ENCODE results near the gene TMC7.

GRCh38 chr16:19075511-19075910, 91.8 kb downstream of the TMC7 start:
- TF ChIP-seq, protein P1, sequence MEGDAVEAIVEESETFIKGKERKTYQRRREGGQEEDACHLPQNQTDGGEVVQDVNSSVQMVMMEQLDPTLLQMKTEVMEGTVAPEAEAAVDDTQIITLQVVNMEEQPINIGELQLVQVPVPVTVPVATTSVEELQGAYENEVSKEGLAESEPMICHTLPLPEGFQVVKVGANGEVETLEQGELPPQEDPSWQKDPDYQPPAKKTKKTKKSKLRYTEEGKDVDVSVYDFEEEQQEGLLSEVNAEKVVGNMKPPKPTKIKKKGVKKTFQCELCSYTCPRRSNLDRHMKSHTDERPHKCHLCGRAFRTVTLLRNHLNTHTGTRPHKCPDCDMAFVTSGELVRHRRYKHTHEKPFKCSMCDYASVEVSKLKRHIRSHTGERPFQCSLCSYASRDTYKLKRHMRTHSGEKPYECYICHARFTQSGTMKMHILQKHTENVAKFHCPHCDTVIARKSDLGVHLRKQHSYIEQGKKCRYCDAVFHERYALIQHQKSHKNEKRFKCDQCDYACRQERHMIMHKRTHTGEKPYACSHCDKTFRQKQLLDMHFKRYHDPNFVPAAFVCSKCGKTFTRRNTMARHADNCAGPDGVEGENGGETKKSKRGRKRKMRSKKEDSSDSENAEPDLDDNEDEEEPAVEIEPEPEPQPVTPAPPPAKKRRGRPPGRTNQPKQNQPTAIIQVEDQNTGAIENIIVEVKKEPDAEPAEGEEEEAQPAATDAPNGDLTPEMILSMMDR (conservative IDR thresholded peaks at IDR 0.05 in 1 of 2, IDR thresholded peaks at IDR 0.05 in 1 of 2; ENCODE audit: low read depth in 1 of 2, low read length in 2 of 2), result no peak
- TF ChIP-seq EZH2 (IDR thresholded peaks at IDR 0.05; ENCODE audit: low read length, missing control alignments), result no peak
